GM21717 (cell line): ENCODE data around the gene LEKR1.
"Not testable (repeated sequence)": the region's sequence is repeated elsewhere in the genome, so short reads cannot be mapped to it uniquely, and the experiment has no call there.

Experiments
- ATAC-seq: cut with Tn5 transposase; IDR thresholded peaks from one replicate; pipeline ENCODE4 v1.9.1; 2021; ENCODE audit warnings: mild to moderate bottlenecking, moderate library complexity; ENCODE audit not compliant: unreplicated experiment

LEKR1 gene

DNA sequence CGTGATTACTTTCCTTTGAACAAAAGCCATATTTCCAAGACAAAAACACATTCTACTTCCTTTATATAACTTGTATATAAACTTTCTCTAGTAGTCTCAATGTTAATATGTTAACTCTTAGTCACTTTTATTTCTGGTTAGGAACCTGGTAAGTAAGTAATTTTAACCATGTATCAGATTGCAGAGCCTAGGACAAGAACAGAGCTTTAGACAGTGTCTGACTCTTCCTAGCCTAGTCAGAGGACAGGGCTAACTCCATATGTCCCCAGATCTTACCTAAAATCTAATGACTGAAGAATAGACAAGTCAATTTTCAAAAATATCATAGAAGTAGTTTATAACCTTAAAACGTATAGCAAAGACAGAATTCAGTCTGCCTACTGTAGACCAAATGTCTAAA lies 8.3 kb downstream of the LEKR1 start:
- no peak for ATAC-seq

DNA sequence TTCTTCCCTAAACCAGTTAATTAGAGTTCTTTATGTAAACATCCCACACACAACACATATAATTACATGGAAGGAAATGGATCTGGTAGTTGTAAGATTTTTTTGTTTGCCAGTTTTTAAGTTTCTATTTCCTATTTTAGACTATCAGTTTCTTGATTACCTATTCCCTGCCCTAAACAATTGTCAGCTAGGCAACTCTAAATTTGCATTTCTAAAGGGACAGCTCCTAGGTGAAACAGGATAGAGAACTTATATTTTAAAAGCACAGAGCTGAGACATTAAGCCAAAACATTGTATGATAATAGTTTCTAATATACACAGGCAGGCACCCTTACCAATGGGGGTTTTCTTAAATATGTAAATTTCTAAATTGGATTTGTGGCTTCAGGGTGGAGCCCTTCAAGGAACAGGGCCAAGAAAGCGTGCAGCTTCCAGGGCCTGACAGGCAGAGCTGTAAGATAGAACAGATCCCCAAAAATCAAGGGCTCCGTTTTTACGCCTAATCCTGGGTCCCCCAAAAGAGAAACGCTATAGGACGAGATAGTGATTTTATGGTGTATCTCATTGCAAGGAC lies 8.9 kb downstream of the LEKR1 start:
- ATAC-seq: peak; percentile 51

DNA sequence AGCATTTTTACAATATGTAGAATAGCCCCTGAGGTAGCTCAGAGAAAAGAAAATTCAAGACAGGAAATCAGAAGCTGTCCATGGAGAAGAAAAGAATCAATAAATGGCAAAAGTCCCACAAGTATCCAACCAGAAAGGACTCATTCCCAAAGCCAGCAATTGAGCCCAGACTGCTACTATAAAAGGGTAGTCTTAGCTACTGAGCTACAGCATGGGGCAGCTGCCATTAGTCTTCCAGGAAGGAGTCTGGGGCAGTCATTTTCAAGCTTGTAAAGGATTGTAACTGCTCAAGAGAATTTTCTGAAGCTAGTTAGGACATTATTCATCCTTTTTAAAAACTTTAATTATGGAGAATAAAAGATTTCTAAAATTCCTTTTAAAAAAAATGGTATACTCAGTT lies 10.5 kb downstream of the LEKR1 start:
- ATAC-seq: no peak

DNA sequence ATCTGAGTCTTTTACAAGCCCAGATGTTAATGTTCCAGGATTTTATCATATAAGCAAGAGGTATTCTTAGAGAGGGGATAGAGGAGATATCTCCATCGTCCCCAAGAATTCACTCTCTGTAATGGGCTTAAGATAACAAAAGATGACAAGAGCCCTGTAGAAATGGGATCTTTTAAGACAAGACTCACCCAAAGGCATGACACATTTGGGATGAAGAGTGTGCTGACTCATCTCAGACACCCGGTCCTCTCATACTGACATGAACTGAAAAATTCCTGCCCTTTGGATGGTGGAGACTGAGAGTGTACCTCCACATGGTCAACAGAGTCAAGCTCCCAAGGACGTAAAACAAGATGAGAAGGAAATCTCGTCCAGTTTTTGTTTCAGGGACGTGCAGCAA lies 11.0 kb downstream of the LEKR1 start:
- ATAC-seq: no peak

DNA sequence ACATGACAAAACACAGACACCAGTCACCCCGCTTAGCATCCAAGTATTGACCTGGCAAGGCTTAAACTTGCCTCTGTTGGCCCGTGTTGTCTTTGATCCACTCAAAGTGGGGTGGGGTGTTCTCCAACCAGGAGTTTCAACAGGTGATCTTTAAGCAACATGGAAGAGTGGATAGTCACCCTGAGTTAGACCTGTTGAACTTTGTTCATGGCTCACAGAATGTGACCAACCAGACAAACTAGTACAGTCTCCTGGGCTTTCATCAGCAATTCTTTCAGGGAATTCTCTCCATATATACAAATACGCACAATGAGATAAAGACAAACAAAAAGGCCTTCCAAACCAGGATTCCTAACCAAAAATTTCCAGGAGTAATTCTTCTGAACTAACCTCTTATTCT lies 11.9 kb downstream of the LEKR1 start:
- no peak for ATAC-seq

DNA sequence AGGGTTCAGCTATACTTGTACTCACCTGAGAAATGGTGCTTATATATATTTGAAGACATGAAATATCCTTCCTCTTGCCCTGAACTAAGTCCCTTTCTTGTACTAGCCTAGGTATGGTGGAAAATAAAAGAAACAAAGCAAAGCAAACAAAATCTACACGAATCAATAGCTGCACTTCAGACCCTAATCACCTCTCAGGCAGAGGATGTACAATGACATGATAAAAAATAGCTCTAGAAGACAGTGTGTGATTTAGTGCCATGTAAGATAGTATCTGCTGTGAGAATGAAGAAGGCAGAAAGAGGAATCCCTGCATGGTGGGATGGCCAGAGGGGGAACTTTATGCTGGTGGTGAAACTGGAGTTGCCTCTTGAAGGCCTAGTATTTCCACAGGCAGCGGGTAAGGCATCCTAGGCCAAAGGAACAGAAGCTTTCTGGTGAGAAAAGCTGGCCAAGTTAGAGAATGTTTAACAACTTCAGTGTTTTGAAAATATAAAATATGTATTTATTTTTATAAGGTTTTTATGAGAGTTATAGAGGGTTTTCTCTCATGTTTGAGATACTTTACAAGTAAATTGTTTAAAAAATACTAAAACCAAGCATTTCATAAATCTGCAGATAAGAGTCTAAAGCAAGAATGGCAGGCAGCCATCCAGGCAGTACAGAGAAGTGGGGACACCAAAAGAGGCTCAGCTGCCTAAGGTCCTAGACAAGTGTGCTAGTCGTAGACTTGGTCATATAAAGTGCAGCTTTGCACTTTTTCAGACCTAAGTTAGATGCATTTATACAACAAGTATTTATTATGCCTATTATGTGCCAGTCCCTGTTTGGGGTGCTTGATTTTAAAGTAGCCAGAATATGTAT lies 14.9 kb downstream of the LEKR1 start:
- ATAC-seq: no peak

DNA sequence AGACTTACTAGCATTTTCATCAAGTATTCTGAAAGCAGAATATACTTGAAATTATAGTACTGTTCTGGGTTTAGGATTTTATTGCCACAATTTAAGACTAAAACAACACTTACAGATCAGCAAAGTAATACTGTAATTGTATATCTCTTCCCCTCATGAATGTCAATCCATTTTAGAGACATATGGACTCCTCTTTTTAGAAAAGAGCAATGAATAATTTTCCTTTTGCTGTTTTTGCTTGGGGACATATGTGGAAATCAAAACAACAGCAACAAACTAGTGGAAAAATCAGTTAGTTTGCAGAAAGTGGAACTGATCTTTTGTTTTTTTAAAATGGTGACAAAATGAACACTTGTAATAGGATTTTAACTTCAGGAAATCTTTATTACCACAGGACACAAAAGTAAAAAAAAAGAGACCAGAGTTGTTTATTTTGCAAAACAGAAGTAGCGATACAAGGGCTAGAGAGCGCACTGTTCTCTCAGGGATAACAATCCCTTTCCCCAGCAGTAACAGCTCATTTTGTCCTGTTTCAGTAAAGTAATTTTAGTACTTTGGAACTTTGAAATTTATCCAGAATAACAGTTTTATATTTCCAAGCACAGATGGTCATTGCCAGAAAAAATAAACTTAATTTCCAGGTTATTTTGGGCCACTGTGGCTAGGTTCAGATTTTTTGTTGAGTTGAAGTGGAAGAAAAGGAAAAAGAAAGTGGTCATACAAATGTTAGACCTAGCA lies 17.1 kb downstream of the LEKR1 start:
- ATAC-seq: no peak

DNA sequence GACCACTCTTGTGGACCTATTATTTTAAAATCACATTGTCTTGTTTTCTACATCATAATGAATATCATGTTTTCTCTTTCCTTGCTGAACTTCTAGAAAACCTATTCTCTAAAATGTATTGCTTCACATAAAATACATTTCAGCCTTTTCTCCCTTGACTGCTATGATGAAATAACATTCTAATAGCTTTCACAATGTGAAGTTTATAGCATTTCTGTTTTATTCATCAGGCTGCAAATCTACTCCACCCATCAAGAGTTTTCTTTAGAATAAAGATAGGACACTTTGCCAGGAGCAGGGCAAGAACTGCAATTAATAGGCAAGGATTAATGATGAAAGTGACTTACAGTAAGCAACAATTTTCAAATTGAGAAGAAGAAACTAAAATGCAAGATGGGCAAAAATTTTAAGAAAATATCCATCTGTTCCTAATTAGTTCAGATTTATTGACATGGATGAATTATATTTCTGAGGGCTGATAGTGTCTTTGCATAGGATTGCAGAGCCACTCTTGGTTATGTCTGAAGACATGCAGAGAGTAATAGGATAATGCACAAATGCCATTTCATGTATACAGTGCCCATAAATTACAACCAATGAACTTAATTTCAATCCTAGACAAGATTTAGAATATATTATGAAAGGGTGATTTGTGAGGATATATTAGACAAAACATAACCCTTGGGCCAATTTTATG lies 21.7 kb downstream of the LEKR1 start:
- no peak for ATAC-seq

DNA sequence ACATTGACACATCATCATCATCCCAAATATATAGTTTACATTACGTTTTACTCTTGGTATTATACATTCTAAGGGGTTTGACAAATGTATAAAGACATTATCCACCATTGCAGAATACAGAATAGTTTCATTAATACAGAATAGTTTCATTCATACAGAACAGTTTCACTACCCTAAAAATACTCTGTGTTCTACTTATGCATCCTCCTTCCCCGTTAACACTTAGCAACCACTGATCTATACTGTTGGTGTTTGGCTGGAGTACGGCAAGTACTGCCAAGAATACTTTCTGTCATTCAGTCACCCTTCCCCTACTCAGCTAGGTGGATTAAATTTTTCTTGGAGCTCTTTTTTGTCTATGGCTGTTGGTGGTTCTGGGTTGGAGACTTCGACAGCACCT lies 33.4 kb downstream of the LEKR1 start:
- ATAC-seq: peak; percentile 98

DNA sequence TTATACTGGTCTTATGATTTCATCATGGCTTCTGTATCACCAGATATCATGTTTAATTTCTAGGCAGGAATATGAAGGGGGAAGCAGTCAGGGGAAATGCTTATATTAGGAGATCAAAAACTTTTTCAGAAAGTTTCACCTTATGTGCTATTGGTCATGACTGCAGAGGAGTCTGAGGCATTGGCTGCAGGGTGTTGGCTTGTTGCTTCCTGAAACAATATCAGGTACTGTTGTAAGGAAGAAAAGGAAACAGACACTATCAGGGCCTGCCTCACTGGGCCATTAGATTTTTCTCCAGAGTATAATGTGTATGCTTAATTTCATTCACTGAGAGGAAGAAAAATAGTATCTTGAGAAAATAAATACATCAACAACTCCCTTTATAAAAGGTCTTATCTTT lies 34.7 kb downstream of the LEKR1 start:
- no peak for ATAC-seq

DNA sequence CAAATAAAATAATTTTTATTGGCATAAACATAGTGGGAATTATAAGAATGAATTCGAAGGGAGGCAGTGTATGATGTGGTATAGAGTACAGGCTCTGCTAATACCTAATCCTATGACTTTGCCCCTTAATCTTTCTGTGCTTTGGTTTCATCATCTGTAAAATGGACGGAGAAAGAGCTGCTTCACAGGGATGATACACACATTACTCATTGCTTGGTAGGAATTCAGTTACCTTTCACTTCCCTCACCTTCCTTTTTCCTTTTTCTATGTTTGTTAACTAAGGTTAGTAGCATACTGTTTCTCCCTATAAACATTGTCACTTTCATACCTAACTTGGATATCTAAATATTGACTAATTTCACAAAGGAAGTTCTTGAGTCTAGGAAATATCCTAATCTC lies 36.2 kb downstream of the LEKR1 start:
- no peak for ATAC-seq

DNA sequence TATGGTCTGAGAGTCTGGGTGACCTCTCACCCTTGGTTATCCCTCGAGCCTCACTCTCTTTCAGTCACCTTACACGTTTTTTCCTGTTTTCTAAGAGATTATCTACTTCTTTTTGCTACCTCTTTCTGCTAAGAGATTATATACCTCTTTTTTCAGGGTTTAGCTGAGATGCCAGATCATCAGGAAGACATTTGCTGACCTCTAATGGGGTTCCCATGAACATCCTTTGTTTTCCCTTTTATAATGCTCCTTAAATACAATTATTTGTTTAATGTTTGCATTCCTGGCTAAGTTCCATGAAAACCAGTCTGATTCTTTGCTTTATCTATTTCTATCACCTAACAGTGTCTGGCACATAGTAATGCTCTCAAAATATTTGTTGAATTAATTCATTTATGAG lies 39.6 kb downstream of the LEKR1 start:
- ATAC-seq: no peak

DNA sequence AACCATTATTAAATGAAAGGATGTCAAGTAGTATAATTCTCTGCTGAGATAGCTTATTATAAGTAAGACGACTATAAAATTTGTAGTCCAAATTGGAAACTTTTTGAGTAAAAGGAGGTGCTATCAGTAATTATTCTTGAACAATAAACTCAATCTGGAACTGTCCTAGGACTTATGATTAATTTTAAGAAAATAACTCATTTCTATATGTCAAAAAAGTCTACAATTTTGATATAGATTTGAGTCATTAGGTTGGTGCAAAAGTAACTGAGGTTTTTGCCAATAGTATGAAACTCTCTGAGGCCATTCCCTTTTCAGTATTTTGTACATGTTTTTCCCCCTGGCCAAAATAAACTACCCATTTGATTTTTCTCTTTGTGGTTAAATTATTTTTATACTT lies 41.0 kb downstream of the LEKR1 start:
- ATAC-seq: no peak

DNA sequence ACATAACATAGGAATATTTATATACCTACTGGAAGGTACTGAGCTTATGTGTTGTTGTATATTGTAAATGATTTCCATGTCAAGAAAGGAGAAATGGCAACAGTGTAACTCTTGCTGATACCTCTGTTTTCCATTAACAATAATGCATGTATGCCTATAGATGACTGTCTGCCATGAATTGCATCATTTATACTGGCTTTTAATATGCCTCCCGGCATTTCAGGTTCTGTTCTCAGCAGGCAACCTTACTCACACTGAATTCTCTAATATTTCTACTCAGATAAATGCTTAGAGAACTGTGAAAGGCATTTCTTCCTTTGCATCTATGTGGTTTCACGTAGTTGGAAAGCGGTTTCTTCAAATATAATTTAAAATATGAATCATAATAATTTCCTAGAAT lies 41.8 kb downstream of the LEKR1 start:
- ATAC-seq: no peak

DNA sequence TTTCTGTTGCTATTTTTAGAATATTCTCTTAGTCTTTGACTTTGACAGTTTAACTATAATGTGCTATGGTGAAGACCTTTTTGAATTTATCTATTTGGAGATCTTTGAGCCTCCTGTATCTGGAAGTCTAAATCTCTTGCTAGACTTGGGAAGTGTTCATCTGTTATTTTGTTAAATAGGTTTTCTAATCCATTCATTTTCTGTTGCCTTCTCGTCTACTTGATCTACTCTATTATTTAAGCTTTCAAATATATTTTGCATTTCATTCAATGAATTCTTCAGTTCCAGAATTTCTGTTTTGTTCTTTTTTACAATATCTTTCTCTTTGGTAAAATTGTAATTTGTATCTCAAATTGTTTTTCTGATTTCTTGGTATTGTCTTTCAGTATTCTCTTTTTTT lies 47.8 kb downstream of the LEKR1 start:
- ATAC-seq: no peak

DNA sequence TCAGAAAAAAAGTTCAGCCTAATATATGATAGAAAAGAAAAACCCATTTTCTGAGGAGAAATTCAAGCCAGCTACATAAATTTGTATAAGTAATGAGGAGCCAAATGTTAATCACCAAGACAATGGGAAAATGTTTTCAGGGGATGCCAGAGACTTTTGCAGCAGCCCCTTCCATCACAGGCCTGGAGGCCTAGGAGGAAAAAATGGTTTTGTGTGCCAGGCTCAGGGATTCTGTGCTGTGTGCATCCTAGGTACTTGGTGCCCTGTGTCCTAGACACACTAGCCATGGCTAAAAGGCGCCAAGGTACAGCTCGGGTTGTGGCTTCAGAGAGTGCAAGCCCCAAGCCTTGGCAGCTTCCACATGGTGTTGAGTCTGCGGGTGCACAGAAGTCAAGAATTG lies 53.3 kb downstream of the LEKR1 start:
- not testable (repeated sequence) for ATAC-seq

DNA sequence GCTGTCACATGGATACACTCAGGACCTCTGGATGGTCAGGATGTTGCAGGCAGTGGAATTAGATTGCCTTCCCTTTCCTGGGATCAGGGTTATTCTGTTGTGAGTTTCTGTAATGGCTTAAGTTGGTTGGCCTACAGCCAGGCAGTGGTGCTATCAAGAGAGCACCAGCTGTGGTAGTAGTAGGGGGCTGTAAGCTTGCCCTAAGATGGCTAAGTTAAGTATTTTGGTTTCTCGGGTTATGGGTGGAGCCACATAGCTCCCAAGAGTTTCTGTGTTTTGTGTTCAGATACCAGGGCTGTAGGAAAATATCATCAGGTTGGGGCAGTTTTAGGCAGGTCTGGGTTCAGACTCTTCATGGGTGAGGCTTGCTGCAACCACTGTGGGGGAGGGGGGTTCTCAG lies 59.6 kb downstream of the LEKR1 start:
- ATAC-seq: no peak

DNA sequence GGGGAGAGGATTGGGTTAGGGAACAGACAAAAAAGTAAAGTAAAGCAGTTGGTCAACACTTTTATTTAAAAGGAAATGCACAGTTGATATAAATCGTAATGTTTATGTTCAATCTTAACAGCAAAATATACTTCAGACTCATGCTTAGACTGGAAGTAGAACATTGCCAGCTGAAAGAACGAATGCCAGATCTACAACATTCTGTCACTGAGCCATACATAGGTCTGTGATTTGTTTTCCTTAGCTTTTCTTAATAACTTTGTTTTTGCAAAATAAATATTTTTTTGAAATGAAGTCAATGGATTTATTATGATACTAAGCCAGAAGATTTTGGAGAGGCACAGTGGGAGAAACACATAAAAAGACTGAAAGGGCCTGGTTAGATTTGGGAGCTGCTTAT lies 62.0 kb downstream of the LEKR1 start:
- ATAC-seq: no peak

DNA sequence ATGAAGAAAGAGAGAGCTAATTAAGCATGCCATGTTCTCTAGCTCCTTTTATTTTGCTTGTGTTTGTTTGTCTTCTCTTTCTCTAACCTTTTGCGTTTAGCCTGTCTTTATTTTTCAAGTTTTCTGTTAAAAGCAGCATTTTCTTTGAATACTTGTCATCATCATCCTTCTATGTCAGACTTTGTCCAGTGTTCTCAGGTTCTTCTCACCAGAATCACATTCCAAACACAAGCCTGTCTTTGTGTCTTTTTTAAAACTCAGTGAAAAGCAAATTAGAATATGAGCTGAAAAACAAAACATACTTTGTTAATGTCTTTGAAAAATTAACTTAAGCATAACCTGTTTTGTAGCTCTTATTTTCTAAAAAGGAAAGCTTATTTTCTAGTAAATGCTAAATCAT lies 62.4 kb downstream of the LEKR1 start:
- no peak for ATAC-seq

DNA sequence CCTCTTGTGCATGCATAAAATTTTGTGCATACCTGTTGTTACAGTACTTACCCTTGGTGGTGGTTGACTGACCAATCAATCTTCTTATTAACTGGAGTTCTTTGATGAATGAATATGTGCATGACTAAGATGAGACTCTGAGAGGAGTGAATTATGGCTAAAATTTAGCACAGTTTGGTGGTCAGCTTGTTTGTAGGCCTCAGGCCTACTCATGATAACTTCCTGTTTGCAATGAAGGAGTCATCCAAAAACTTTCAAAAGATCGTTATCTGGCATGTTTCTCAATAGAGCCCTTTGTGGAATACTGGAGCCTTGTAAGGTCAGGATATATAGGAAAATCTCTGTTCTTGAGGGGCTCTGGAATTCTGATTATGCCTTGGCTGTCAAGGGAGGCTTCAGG lies 66.5 kb downstream of the LEKR1 start:
- ATAC-seq: no peak

DNA sequence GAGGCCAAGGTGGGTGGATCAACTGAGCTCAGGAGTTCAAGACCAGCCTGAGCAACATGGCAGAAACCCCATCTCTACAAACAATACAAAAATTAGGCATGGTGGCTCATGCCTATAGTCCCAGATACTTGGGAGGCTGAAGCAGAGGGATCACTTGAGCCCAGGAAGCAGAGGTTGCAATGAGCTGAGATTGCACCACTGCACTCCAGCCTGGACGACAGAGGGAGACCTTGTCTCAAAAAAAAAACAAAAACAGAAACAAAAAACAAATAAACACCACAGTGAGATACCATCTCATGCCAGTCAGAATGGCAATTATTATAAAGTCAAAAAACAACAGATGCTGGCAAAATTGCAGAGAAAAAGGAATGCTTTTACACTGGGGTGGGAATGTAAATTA lies 69.2 kb downstream of the LEKR1 start:
- ATAC-seq: not testable (repeated sequence)
